Activated T-cell treated with anti-CD3 and anti-CD28 coated beads for 4 hours (primary cell): ENCODE measurements around the gene UBXN11.

Experiments
- DNase-seq: peaks from one replicate; pipeline ENCODE4 v3.0.0-alpha.2; 2020

The UBXN11 gene

DNA sequence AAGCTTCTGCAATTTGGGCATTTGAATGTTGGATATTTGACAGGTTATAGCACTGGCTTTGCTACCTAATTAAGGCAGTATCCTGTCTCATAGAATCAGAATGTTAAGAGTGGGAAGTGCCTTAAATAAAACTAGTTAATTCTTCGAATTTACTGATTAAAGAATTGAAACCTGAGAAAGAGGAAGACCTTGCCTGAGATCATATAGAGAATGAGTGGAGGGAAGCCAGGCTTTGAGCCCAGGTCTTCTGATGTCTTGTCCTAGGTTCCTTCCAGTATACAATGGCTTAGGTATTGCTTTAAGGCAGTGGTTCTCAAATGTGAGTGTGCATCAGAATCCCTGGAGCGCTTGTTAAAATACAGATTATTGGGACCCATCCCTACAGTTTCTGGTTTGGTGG, 47.4 kb downstream of the UBXN11 start:
- DNase-seq, result no peak

- no peak for DNase-seq
Observed at GRCh38 chr1:26257222-26257621, 49.2 kb downstream of the UBXN11 start.

GRCh38 chr1:26254404-26254803, 52.0 kb downstream of the UBXN11 start:
- DNase-seq, result no peak

DNA sequence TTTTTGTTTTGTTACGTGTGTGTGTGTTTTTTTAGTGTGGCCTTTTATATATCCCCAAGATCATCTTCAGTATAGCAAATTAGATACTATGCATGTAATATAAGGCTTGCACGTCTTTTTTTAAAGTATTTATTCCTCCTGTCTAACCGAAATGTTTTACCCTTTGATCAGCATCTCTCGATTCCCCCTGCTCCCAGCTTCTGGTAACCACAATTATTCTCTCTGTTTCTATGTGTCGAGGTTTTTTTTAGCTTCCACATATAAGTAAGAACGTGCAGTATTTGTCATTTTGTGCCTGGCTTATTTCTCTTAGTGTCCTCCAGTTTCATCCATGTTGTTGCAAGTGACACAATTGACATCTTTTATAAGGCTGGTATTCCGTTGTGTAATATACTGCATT, 53.7 kb downstream of the UBXN11 start:
- no peak for DNase-seq

DNA sequence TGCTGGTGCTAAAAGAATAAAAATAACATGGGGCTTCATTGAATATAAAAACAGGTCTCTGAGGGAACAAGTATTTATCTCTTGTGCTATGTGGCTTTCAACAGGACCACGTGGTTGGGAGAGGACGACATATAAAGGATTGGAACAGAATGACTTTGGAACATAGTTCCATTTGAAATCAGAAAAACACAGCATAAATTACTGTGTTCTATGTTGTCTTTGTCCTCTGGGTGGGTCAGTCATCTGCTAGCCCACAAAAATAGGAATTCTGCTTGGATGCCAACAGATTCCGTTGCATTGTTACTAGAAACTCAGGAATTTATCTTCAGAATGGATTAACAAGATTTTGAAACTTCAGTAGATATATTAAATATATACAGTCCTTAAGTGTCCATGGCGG, 66.5 kb downstream of the UBXN11 start:
- DNase-seq, result no peak

DNA sequence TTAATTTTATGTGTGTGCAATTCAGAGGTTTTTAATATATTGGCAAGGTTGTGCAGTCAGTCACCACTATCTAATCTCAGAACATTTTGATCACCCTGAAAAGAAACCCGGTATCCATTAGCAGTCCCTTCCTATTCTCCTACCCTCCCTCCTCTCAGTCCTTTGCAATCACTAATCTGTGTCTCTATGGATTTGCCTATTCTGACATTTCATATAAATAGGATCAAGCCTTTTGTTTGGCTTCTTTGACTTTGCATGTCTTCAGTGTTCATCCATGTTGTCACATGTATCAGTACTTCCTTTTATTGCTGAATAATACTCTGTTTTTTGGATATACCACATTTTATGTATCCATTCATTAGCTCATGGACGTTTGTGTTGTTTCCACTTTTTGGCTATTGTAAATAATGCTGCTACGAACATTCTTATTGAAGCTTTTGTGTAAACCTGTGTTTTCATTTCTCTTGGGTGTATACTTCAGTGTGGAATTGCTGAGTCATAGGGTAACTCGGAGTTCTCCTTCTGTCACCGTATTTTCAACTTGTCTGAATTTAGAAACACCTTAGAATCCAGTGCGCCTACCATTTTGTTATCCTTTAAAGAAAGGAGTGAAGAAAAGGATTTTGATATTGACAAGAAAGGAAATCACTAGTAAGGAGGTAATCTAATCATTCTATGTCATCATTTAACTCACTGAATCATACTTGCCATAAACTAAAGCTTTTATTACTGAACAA, 69.0 kb downstream of the UBXN11 start:
- no peak for DNase-seq

GRCh38 chr1:26234644-26235370, 71.6 kb downstream of the UBXN11 start:
- DNase-seq, result peak; percentile 17

GRCh38 chr1:26233903-26234643, 72.4 kb downstream of the UBXN11 start, which contains the start of gene CEP85:
CEP85 (plus strand) TSS chr1:26234200; CDS start chr1:26239784, 5,584 bp downstream.
- DNase-seq, result peak; percentile 96
